Fibroblast of peridontal ligament (primary cell): Measurements from ENCODE around the gene NOTO.
"Not testable (repeated sequence)": the region's sequence is repeated elsewhere in the genome, so short reads cannot be mapped to it uniquely, and the experiment has no call there.

Experiments used
- DNase-seq: peaks from one replicate; pipeline ENCODE4 v3.0.0-alpha.2; 2010; ENCODE audit errors: extremely low read depth

NOTO gene

GRCh38 chr2:73202156-73203054 lies at the start of gene NOTO:
NOTO (plus strand) TSS chr2:73202574; CDS start chr2:73202667, 93 bp downstream.
- no peak for DNase-seq

GRCh38 chr2:73156539-73157124 lies 45.7 kb upstream of the NOTO start:
- peak; percentile 58 for DNase-seq

GRCh38 chr2:73162856-73163391 lies 39.5 kb upstream of the NOTO start:
- DNase-seq, result no peak

- DNase-seq, result peak; percentile 76
These were observed 38.6 kb upstream of the NOTO start for GRCh38 chr2:73163483-73164367.

- DNase-seq, result not testable (repeated sequence)
These were observed 36.4 kb upstream of the NOTO start for GRCh38 chr2:73165978-73166377.

GRCh38 chr2:73166813-73167212 lies 35.6 kb upstream of the NOTO start:
- not testable (repeated sequence) for DNase-seq

GRCh38 chr2:73168348-73168747 lies 34.0 kb upstream of the NOTO start:
- not testable (repeated sequence) for DNase-seq

- not testable (repeated sequence) for DNase-seq
These were observed 32.0 kb upstream of the NOTO start for GRCh38 chr2:73170341-73170740.

- no peak for DNase-seq
These were observed 29.4 kb upstream of the NOTO start for GRCh38 chr2:73172963-73173362.

GRCh38 chr2:73173781-73174180 lies 28.6 kb upstream of the NOTO start:
- no peak for DNase-seq

GRCh38 chr2:73174244-73174643 lies 28.1 kb upstream of the NOTO start:
- DNase-seq, result no peak

GRCh38 chr2:73174941-73175662 lies 27.3 kb upstream of the NOTO start:
- no peak for DNase-seq

- DNase-seq, result peak; percentile 18
These were observed 26.6 kb upstream of the NOTO start for GRCh38 chr2:73175663-73176204.

GRCh38 chr2:73176205-73176880 lies 26.0 kb upstream of the NOTO start:
- DNase-seq, result no peak

GRCh38 chr2:73176881-73177644 lies 25.3 kb upstream of the NOTO start:
- peak; percentile 77 for DNase-seq

GRCh38 chr2:73177645-73178255 lies 24.6 kb upstream of the NOTO start:
- no peak for DNase-seq

GRCh38 chr2:73185965-73186364 lies 16.4 kb upstream of the NOTO start:
- DNase-seq, result no peak

GRCh38 chr2:73187549-73187948 lies 14.8 kb upstream of the NOTO start:
- DNase-seq, result no peak

- no peak for DNase-seq
These were observed 4.8 kb upstream of the NOTO start for GRCh38 chr2:73197579-73197978.
